ENCODE results near the gene GLTPD2.

GLTPD2 gene

GRCh38 chr17:4806777-4807604 is 18.2 kb downstream of the GLTPD2 start, which contains the start of gene PLD2:
Gene PLD2 (plus strand): TSS chr17:4807152. CDS start chr17:4807773, 621 bp downstream.
- Histone ChIP-seq H3K36me3 (ENCODE audit: insufficient read depth, low read length) (peaks cover 14% of the 10 kb centered on the region), H3K9me3 (ENCODE audit: low read length) (no peaks in the 10 kb centered on the region), H3K27me3 (ENCODE audit: insufficient read depth, low read length) (no peaks in the 10 kb centered on the region), H2AFZ (ENCODE audit: low read depth, low read length) (peak within 1 kb of the TSS; percentile 93), H3K4me3 (ENCODE audit: low read length) (peak within 1 kb of the TSS; percentile 58), H3K4me1 (ENCODE audit: insufficient read depth, low read length) (peaks cover 5% of the 10 kb centered on the region)

GRCh38 chr17:4807605-4808377 is 19.0 kb downstream of the GLTPD2 start:
- H3K9me3 ChIP-seq (ENCODE audit: low read length): no peaks in the 10 kb centered on the region
- peak overlapping the region; percentile 58 for H3K4me3 ChIP-seq (ENCODE audit: low read length)
- H3K36me3 ChIP-seq (ENCODE audit: insufficient read depth, low read length): peaks cover 14% of the 10 kb centered on the region
- H3K27me3 ChIP-seq (ENCODE audit: insufficient read depth, low read length): no peaks in the 10 kb centered on the region
- H2AFZ ChIP-seq (ENCODE audit: low read depth, low read length): peak overlapping the region; percentile 93
- H3K4me1 ChIP-seq (ENCODE audit: insufficient read depth, low read length): peaks cover 5% of the 10 kb centered on the region

- Histone ChIP-seq H3K27me3 (ENCODE audit: insufficient read depth, low read length) (no peaks in the 10 kb centered on the region), H3K4me3 (ENCODE audit: low read length) (no peak overlapping the region), H3K9me3 (ENCODE audit: low read length) (no peaks in the 10 kb centered on the region), H3K36me3 (ENCODE audit: insufficient read depth, low read length) (peaks cover 14% of the 10 kb centered on the region), H3K4me1 (ENCODE audit: insufficient read depth, low read length) (peaks cover 5% of the 10 kb centered on the region), H2AFZ (ENCODE audit: low read depth, low read length) (no peak overlapping the region)
Observed at GRCh38 chr17:4808378-4808767, 19.6 kb downstream of the GLTPD2 start.

- H3K27me3 ChIP-seq (ENCODE audit: insufficient read depth, low read length): no peaks in the 10 kb centered on the region
- H3K9me3 ChIP-seq (ENCODE audit: low read length): no peaks in the 10 kb centered on the region
- no peak overlapping the region for H2AFZ ChIP-seq (ENCODE audit: low read depth, low read length)
- peaks cover 5% of the 10 kb centered on the region for H3K4me1 ChIP-seq (ENCODE audit: insufficient read depth, low read length)
- H3K4me3 ChIP-seq (ENCODE audit: low read length): no peak overlapping the region
- H3K36me3 ChIP-seq (ENCODE audit: insufficient read depth, low read length): peaks cover 24% of the 10 kb centered on the region
Observed at GRCh38 chr17:4810696-4811290, 22.0 kb downstream of the GLTPD2 start.

GRCh38 chr17:4811471-4811870 is 22.7 kb downstream of the GLTPD2 start:
- Histone ChIP-seq H2AFZ (ENCODE audit: low read depth, low read length) (no peak overlapping the region), H3K36me3 (ENCODE audit: insufficient read depth, low read length) (peaks cover 27% of the 10 kb centered on the region), H3K9me3 (ENCODE audit: low read length) (no peaks in the 10 kb centered on the region), H3K27me3 (ENCODE audit: insufficient read depth, low read length) (no peaks in the 10 kb centered on the region), H3K4me3 (ENCODE audit: low read length) (no peak overlapping the region), H3K4me1 (ENCODE audit: insufficient read depth, low read length) (peaks cover 5% of the 10 kb centered on the region)

- Histone ChIP-seq H3K36me3 (ENCODE audit: insufficient read depth, low read length) (peaks cover 37% of the 10 kb centered on the region), H3K9me3 (ENCODE audit: low read length) (no peaks in the 10 kb centered on the region), H3K27me3 (ENCODE audit: insufficient read depth, low read length) (no peaks in the 10 kb centered on the region), H3K4me3 (ENCODE audit: low read length) (no peak overlapping the region), H2AFZ (ENCODE audit: low read depth, low read length) (no peak overlapping the region), H3K4me1 (ENCODE audit: insufficient read depth, low read length) (peaks cover 3% of the 10 kb centered on the region)
Observed at GRCh38 chr17:4812690-4813089, 23.9 kb downstream of the GLTPD2 start.

GRCh38 chr17:4815043-4815675 is 26.4 kb downstream of the GLTPD2 start:
- Histone ChIP-seq H2AFZ (ENCODE audit: low read depth, low read length) (no peak overlapping the region), H3K27me3 (ENCODE audit: insufficient read depth, low read length) (no peaks in the 10 kb centered on the region), H3K9me3 (ENCODE audit: low read length) (no peaks in the 10 kb centered on the region), H3K4me1 (ENCODE audit: insufficient read depth, low read length) (no peaks in the 10 kb centered on the region), H3K36me3 (ENCODE audit: insufficient read depth, low read length) (peaks cover 45% of the 10 kb centered on the region), H3K4me3 (ENCODE audit: low read length) (no peak overlapping the region)

- Histone ChIP-seq H3K36me3 (ENCODE audit: insufficient read depth, low read length) (peaks cover 41% of the 10 kb centered on the region), H3K4me3 (ENCODE audit: low read length) (no peak overlapping the region), H3K9me3 (ENCODE audit: low read length) (no peaks in the 10 kb centered on the region), H2AFZ (ENCODE audit: low read depth, low read length) (no peak overlapping the region), H3K27me3 (ENCODE audit: insufficient read depth, low read length) (no peaks in the 10 kb centered on the region), H3K4me1 (ENCODE audit: insufficient read depth, low read length) (no peaks in the 10 kb centered on the region)
Observed at GRCh38 chr17:4816826-4817225, 28.1 kb downstream of the GLTPD2 start.

- H3K36me3 ChIP-seq (ENCODE audit: insufficient read depth, low read length): peaks cover 44% of the 10 kb centered on the region
- H3K4me1 ChIP-seq (ENCODE audit: insufficient read depth, low read length): no peaks in the 10 kb centered on the region
- H2AFZ ChIP-seq (ENCODE audit: low read depth, low read length): no peak overlapping the region
- H3K4me3 ChIP-seq (ENCODE audit: low read length): no peak overlapping the region
- no peaks in the 10 kb centered on the region for H3K27me3 ChIP-seq (ENCODE audit: insufficient read depth, low read length)
- no peaks in the 10 kb centered on the region for H3K9me3 ChIP-seq (ENCODE audit: low read length)
Observed at GRCh38 chr17:4818276-4818675, 29.5 kb downstream of the GLTPD2 start.

GRCh38 chr17:4822835-4823234 is 34.1 kb downstream of the GLTPD2 start:
- Histone ChIP-seq H3K9me3 (ENCODE audit: low read length) (no peaks in the 10 kb centered on the region), H3K27me3 (ENCODE audit: insufficient read depth, low read length) (no peaks in the 10 kb centered on the region), H3K36me3 (ENCODE audit: insufficient read depth, low read length) (peaks cover 24% of the 10 kb centered on the region), H3K4me3 (ENCODE audit: low read length) (no peak overlapping the region), H3K4me1 (ENCODE audit: insufficient read depth, low read length) (no peaks in the 10 kb centered on the region), H2AFZ (ENCODE audit: low read depth, low read length) (no peak overlapping the region)

GRCh38 chr17:4823373-4824089 is 34.8 kb downstream of the GLTPD2 start:
- no peaks in the 10 kb centered on the region for H3K9me3 ChIP-seq (ENCODE audit: low read length)
- no peak overlapping the region for H2AFZ ChIP-seq (ENCODE audit: low read depth, low read length)
- no peak overlapping the region for H3K4me3 ChIP-seq (ENCODE audit: low read length)
- H3K4me1 ChIP-seq (ENCODE audit: insufficient read depth, low read length): no peaks in the 10 kb centered on the region
- peaks cover 17% of the 10 kb centered on the region for H3K36me3 ChIP-seq (ENCODE audit: insufficient read depth, low read length)
- H3K27me3 ChIP-seq (ENCODE audit: insufficient read depth, low read length): no peaks in the 10 kb centered on the region

GRCh38 chr17:4827399-4827798 is 38.6 kb downstream of the GLTPD2 start:
- Histone ChIP-seq H3K27me3 (ENCODE audit: insufficient read depth, low read length) (no peaks in the 10 kb centered on the region), H3K9me3 (ENCODE audit: low read length) (no peaks in the 10 kb centered on the region), H3K36me3 (ENCODE audit: insufficient read depth, low read length) (peaks cover 7% of the 10 kb centered on the region), H3K4me3 (ENCODE audit: low read length) (no peak overlapping the region), H3K4me1 (ENCODE audit: insufficient read depth, low read length) (no peaks in the 10 kb centered on the region), H2AFZ (ENCODE audit: low read depth, low read length) (no peak overlapping the region)
